Body of pancreas (tissue), 4 donors: ENCODE data around the gene NTN3. TPM values are rescaled to one million over a fixed set of nuclear protein-coding genes. Genes with fewer than 3 reads are reported as not detected.
A peak's percentile ranks its signal among the peaks of the same experiment; 100 is the strongest.

Experiments
- ATAC-seq: fragments of 150-250 bp; one replicate; pipeline ENCODE4 v1.9.1; 2016
- DNase-seq, 4 donors: peaks; one replicate each; pipeline ENCODE4 v3.0.0-alpha.2; 2019
- H3K27ac ChIP-seq, 4 donors: fragments of 200-600 bp; sonication (generic); 1 replicate in 3 of 4; 2 replicates in 1 of 4; pipeline versions ENCODE4 v1.5.1 to v1.6.1; 2016 to 2019; ENCODE audit warnings: mild to moderate bottlenecking in 1 of 4, mixed read lengths in 1 of 4, moderate library complexity in 1 of 4
- H3K27me3 ChIP-seq, 2 donors: fragments of 200-600 bp; sonication (generic); one replicate each; pipeline ENCODE4 v1.6.0; 2016; ENCODE audit warnings: mild to moderate bottlenecking in 1 of 2
- H3K36me3 ChIP-seq, 2 donors: fragments of 200-600 bp; sonication (generic); replicated peaks in 1 of 2; 2 replicates each; pipeline ENCODE4 v1.5.1; 2016; ENCODE audit warnings: low read depth in 2 of 2; ENCODE audit not compliant: insufficient read depth in 1 of 2
- H3K4me1 ChIP-seq: fragments of 200-600 bp; sonication (generic); one replicate; pipeline ENCODE4 v1.6.0; 2016
- H3K4me3 ChIP-seq, 2 donors: fragments of 200-600 bp; sonication (generic); 1 replicate in 1 of 2; 2 replicates in 1 of 2; pipeline ENCODE4 v1.5.1; 2016 to 2019
- H3K9me3 ChIP-seq, 3 donors: fragments of 200-600 bp; sonication (generic); 1 replicate in 2 of 3; 2 replicates in 1 of 3; pipeline ENCODE4 v1.5.1; 2016
- POLR2A ChIP-seq, 3 donors: fragments of 450-650 bp; IDR thresholded peaks; one replicate each; pipeline ENCODE4 v1.6.1; 2016; ENCODE audit warnings: antibody characterized with exemption in 3 of 3, mild to moderate bottlenecking in 2 of 3
- WGBS, 2 donors: methylation state at CpG; one replicate each; pipeline ENCODE4 v1.1.5; 2017; 5-methylcytosine and 5-hydroxymethylcytosine counted together
- intact Hi-C: fragments of 100-400 bp; cut with DNase I; formaldehyde crosslinking; loops from one replicate; pipeline ENCODE4 v1.15.1; 2023
- microRNA-seq, 2 donors: library from miRNA; unstranded; fragments of <30 nt; microRNA quantifications; one replicate each; pipeline ENCODE4, GENCODE V29; 2016; ENCODE audit warnings: borderline number of aligned reads in 2 of 2, borderline replicate concordance in 2 of 2
- small RNA-seq: library from RNA; depleted of rRNA; stranded (forward); fragments of <200 nt; gene quantifications from one replicate; pipeline ENCODE3, GENCODE V24; 2016
- total RNA-seq, 2 donors: library from RNA; depleted of rRNA; stranded (reverse); fragments of >200 nt; gene quantifications; one replicate each; pipeline ENCODE4 v1.1.0, GENCODE V29; 2016
- TF ChIP-seq, protein P1 (sequence below), 7 experiments: fragments of 450-650 bp in 4 of 7; fragments of 200-600 bp in 3 of 7; sonication (generic) in 3 of 7; IDR thresholded peaks; one replicate each; pipeline ENCODE4 v1.5.1; 2016 to 2019; ENCODE audit warnings: antibody characterized with exemption in 7 of 7

NTN3 gene
- total RNA-seq, 2 donors from 2014 or later = not detected

DNA sequence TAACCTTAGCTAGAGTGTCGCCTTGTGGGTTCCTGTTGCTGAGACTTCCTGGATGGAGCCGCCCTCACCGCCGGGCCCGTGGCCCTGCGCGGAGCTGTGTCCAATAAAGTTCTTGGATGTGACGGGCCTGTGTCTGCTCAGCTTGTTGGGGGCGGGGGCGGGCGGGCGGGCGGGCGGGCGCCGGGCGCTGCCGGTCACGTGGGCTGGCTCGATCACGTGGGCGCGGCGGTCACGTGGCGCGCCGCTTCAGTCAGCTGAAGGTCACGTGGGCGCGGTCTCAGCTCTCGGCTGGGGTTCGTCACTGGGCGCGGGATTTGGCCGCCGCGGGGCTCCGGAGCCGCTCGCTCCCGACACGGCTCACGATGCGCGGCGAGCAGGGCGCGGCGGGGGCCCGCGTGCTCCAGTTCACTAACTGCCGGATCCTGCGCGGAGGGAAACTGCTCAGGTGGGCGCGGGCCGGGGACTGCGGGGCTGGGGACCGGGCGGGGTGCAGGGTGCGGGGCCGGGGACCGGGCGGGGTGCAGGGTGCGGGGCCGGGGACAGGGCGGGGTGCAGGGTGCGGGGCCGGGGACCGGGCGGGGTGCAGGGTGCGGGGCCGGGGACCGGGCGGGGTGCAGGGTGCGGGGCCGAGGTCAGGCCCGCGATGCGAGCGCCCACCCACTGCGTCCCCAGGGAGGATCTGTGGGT lies 49.1 kb downstream of the NTN3 start, which contains the start of gene AMDHD2:
Gene AMDHD2 (plus strand): TSS at position 275 of the 687 bp plus-strand sequence. CDS start 88 bp downstream, at position 363.
- peak within 1 kb of the TSS; percentile 1 to 28 for H3K4me3 ChIP-seq
- DNase-seq = peak; percentile 87 to 93 (median 91)
- TF ChIP-seq POLR2A (IDR thresholded peaks at IDR 0.05) = peak; percentile 19 to 52 (median 34)
- TF ChIP-seq, protein P1, sequence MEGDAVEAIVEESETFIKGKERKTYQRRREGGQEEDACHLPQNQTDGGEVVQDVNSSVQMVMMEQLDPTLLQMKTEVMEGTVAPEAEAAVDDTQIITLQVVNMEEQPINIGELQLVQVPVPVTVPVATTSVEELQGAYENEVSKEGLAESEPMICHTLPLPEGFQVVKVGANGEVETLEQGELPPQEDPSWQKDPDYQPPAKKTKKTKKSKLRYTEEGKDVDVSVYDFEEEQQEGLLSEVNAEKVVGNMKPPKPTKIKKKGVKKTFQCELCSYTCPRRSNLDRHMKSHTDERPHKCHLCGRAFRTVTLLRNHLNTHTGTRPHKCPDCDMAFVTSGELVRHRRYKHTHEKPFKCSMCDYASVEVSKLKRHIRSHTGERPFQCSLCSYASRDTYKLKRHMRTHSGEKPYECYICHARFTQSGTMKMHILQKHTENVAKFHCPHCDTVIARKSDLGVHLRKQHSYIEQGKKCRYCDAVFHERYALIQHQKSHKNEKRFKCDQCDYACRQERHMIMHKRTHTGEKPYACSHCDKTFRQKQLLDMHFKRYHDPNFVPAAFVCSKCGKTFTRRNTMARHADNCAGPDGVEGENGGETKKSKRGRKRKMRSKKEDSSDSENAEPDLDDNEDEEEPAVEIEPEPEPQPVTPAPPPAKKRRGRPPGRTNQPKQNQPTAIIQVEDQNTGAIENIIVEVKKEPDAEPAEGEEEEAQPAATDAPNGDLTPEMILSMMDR (IDR thresholded peaks at IDR 0.05) = no peak
- ATAC-seq = peak; percentile 67
- intact Hi-C loops = no loop called here
- H3K36me3 ChIP-seq = peaks cover 0 to 1% of the 10 kb centered on the region in 2 donors
- H3K27ac ChIP-seq = peak within 1 kb of the TSS; percentile 18 to 97 (median 60)
- H3K4me1 ChIP-seq = peaks cover 58% of the 10 kb centered on the region
- WGBS, 2 donors = 1% methylated on average over 42 of the region's 83 CpGs; no CpG with 5 or more reads in 1 of the 2 donors
- no peaks in the 10 kb centered on the region for H3K9me3 ChIP-seq
- no peaks in the 10 kb centered on the region for H3K27me3 ChIP-seq

DNA sequence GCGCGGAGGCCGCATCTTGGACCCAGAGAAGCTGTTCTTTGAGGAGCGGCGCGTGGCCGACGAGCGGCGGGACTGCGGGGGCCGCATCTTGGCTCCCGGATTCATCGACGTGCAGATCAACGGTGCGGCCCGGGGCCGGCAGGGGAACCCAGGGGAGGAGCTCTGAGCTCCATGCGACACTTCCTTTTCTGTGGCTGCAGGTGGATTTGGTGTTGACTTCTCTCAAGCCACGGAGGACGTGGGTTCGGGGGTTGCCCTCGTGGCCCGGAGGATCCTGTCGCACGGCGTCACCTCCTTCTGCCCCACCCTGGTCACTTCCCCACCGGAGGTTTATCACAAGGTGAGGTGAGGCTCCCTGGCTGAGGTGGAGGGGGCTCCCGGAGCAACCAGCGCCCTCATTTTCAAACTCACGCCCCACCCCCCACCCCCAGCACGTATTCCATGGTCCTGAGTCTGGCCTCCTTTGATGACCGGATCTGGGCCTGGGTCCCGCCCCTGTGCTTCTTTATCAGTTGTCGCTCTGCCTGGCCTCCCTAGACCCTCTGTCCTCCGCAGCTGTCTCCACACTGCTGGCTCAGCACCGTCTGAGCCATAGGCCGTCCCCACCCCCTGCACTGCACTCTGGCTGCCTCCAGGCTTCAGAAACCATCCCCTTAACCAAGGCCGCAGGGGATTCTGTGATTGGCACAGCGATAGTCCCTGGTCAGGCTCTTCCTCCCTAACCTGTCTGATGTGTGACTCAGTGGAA lies 49.9 kb downstream of the NTN3 start:
- H3K9me3 ChIP-seq = no peaks in the 10 kb centered on the region
- DNase-seq (peak in 3 of 4 donors; percentile 19 to 33 (median 23)), ATAC-seq (peak; percentile 8)
- H3K27ac ChIP-seq = peak overlapping the region; percentile 18 to 97 (median 60)
- H3K4me1 ChIP-seq = peaks cover 51% of the 10 kb centered on the region
- TF ChIP-seq POLR2A (IDR thresholded peaks at IDR 0.05) = no peak
- intact Hi-C loops = no loop called here
- H3K4me3 ChIP-seq = peak overlapping the region; percentile 1 to 23
- H3K36me3 ChIP-seq = peaks cover 0 to 1% of the 10 kb centered on the region in 2 donors
- no peaks in the 10 kb centered on the region for H3K27me3 ChIP-seq
- WGBS, 2 donors = 25 to 70% methylated on average over 13 to 39 of the region's 41 CpGs

Small RNA genes lying within 50 kb of the gene (microRNA-seq; reads per million reads assigned to microRNA genes)
- gene MIR6767 (0 reads per million in 2 donors), gene MIR6768 (0 reads per million in 2 donors)

Small RNA genes lying within 50 kb of the gene (small RNA-seq; reads per million reads assigned to genes)
- gene AC093525.1 (not detected), gene MIR6768 (not detected)

Other genes with a start within 250 kb of the NTN3 start
- gene E4F1, start 247.7 kb upstream of the NTN3 start, total RNA-seq = 10 to 100 TPM; 22.3 to 48.1 TPM
- 1 to 10 TPM in 1 of 2 donors, not detected in 1; 1.3 TPM for gene DNASE1L2, start 234.9 kb upstream of the NTN3 start, total RNA-seq
- 100 to 1,000 TPM in 1 of 2 donors, 10 to 100 TPM in 1; 58.9 to 102 TPM for gene ECI1, start 219.7 kb upstream of the NTN3 start, total RNA-seq
- gene RNPS1, start 203.2 kb upstream of the NTN3 start, total RNA-seq = 10 to 100 TPM; 48.5 to 61.6 TPM
- gene ABCA3, start 130.6 kb upstream of the NTN3 start, total RNA-seq = 10 to 100 TPM; 13.8 to 21.0 TPM
- 1 to 10 TPM in 1 of 2 donors, under 1 TPM in 1; 0.99 to 2.3 TPM for gene CCNF, start 41.9 kb upstream of the NTN3 start, total RNA-seq
- not detected for gene TEDC2, start 11.2 kb upstream of the NTN3 start, total RNA-seq
- 10 to 100 TPM; 18.7 to 30.0 TPM for gene TBC1D24, start 3.8 kb downstream of the NTN3 start, total RNA-seq
- 10 to 100 TPM; 33.5 to 38.9 TPM for gene ATP6V0C, start 42.7 kb downstream of the NTN3 start, total RNA-seq
- 10 to 100 TPM; 13.7 to 33.6 TPM for gene AMDHD2, start 49.1 kb downstream of the NTN3 start, total RNA-seq
- 1 to 10 TPM in 1 of 2 donors, under 1 TPM in 1; 0.52 to 1.3 TPM for gene CEMP1, start 60.1 kb downstream of the NTN3 start, total RNA-seq
- gene PDPK1, start 66.7 kb downstream of the NTN3 start, total RNA-seq = 10 to 100 TPM; 20.5 to 28.0 TPM
- gene KCTD5, start 211.2 kb downstream of the NTN3 start, total RNA-seq = 1 to 10 TPM; 6.2 to 7.3 TPM
- gene PRSS27, start 248.9 kb downstream of the NTN3 start, total RNA-seq = 1 to 10 TPM in 1 of 2 donors, not detected in 1; 2.1 TPM